Activated CD4-positive, alpha-beta T cell treated with anti-CD3 and anti-CD28 coated beads, Interleukin-2, amount 50 U/mL, for 16 hours (primary cell): ENCODE measurements around the gene LIPE.

Experiments
- DNase-seq: peaks from one replicate; pipeline ENCODE4 v3.0.0-alpha.2; 2020

The LIPE gene

DNA sequence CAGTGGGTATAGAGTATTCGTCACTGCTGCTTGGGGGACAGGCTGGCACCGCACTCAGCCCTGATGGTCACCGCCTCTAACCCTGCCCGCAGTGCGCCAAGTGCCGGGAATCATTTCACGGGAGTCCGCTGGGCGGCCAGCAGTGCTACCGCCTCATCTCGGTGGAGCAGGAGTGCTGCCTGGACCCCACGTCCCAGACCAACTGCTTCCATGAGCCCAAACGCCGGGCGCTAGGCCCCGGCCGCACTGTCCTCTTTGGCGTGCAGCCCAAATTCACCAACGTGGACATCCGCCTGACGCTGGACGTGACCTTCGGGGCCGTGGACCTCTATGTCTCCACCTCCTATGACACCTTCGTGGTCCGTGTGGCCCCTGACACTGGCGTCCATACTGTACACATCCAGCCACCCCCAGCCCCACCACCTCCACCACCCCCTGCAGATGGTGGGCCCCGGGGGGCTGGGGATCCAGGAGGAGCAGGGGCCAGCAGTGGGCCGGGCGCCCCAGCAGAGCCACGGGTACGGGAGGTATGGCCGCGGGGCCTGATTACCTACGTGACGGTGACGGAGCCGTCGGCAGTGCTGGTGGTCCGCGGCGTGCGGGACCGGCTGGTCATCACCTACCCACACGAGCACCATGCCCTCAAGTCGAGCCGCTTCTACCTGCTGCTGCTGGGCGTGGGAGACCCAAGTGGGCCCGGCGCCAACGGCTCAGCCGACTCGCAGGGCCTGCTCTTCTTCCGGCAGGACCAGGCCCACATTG lies 51.6 kb downstream of the LIPE start:
- no peak for DNase-seq

DNA sequence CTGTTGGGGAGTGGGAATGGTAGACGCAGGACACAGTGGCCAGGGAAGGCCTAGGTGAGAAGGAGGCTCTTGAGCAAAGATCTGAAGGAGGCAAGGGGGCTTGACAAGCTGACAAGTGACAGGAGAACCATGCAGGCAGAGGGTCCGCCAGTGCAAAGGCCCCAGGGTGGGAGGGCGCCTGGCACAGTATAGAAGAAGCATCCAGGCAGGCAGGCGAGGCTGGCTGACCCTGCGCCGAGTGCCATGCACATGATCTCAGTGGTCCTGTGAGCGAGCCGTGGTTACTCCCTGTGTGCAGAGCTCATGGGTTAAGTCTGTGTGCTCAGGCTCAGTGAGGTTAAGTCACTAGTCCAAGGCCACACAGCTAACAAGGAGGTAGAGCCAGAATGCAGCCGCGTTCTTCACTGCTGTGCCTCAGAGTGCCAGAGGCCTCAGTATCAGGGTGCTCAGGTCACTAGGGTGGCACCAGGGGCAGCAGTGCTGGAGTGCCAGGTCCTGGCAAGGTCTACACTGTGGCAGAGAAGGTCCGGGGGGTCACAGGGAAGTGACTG lies 52.3 kb downstream of the LIPE start:
- DNase-seq: no peak

GRCh38 chr19:42370626-42371175 lies 56.5 kb downstream of the LIPE start:
- DNase-seq: no peak

DNA sequence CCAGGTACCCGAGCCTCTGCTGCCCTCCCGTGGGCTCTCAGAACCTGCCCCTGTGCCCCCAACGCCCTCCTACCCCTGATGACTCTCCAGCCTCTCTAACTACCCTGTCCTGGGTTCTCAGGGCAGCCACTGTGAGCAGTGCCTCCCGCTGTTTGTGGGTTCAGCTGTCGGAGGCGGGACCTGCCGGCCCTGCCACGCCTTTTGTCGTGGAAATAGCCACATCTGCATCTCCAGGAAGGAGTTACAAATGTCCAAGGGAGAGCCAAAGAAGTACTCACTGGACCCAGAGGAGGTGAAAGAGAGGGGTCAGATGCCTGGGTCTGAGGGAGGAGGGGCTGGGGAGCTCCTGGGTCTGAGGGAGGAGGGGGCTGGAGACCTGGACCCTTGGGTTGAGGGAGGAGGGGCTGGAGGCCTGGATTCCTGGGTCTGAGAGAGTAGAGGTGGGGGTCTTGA lies 57.1 kb downstream of the LIPE start:
- no peak for DNase-seq

GRCh38 chr19:42369433-42370067 lies 57.6 kb downstream of the LIPE start:
- DNase-seq: no peak

- DNase-seq: no peak
These were observed 58.4 kb downstream of the LIPE start for GRCh38 chr19:42368765-42369164.

GRCh38 chr19:42368360-42368759 lies 58.8 kb downstream of the LIPE start:
- DNase-seq: no peak

GRCh38 chr19:42367929-42368328 lies 59.3 kb downstream of the LIPE start:
- DNase-seq: no peak

DNA sequence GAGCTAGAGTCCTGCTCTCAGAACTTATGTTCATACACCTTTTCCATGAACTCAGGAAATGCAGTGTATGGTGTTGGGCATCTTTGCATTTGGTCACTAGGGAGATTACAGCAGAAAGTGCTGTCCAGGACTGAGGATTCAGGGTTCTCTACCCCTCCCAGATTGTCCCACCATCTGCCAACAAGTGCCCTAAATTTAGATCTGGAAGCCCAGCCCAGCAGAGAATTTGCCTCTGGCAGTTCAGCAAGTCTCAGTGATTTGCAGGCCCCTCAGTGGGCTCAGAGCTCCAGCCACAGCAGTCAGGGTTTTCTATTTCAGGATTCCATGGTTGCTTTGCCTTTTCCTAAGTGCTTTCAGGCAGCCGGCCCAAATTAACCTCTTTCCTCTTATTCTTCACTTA lies 60.5 kb downstream of the LIPE start:
- no peak for DNase-seq

DNA sequence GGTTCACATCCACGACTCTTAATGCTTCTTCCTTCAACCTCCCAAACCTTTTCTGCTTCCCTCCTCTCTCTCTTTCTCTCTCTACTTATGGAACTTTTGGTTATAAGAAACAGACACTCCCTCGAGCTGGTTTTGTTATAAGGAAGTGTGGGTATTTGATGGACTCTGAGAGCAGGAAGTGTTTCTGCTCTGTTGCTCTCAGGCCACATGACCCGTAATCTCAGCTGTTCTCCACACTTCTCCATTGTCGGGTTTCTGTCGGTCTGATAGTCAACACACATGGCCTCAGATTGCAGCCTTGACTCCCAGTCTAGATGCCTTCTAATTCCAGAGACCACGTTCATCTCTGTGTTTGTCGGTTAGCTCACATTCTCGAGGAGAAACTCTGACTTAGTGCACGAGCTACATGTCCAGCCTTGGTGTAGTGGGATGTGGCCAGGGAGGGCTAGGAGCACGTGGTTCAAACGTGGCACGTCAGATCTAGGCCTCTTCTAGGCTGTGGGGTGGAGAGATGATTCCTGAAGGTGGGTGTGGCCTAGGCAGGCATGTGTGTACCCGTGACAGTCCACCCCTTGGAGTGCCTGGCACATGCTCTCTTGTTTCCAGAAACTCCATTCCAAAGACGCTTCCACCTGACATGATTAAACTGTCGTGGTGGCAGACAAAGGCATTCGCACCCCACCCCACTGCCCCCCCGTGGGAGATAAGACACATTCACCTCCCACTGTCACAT lies 63.4 kb downstream of the LIPE start:
- DNase-seq: no peak

- DNase-seq: no peak
These were observed 64.2 kb downstream of the LIPE start for GRCh38 chr19:42362891-42363440.

GRCh38 chr19:42362342-42362741 lies 64.8 kb downstream of the LIPE start:
- DNase-seq: no peak

DNA sequence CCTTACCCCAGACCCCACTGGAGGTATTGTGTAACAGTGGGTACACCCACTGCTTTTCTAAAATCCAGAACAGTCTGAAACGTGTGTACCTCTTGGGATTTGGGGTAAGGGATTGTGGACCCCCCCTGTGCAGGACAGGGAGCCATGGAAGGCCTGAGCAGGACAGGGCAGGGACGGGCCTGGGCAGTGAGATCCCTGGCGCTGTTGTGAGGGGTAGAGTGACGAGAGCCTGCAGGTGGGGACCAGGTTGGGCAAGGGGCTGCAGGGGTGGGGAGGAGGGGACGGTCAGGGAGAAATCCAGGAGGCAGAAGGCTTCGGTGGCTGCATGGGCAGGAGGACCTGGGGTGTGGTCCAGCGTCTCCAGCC lies 65.7 kb downstream of the LIPE start:
- no peak for DNase-seq

DNA sequence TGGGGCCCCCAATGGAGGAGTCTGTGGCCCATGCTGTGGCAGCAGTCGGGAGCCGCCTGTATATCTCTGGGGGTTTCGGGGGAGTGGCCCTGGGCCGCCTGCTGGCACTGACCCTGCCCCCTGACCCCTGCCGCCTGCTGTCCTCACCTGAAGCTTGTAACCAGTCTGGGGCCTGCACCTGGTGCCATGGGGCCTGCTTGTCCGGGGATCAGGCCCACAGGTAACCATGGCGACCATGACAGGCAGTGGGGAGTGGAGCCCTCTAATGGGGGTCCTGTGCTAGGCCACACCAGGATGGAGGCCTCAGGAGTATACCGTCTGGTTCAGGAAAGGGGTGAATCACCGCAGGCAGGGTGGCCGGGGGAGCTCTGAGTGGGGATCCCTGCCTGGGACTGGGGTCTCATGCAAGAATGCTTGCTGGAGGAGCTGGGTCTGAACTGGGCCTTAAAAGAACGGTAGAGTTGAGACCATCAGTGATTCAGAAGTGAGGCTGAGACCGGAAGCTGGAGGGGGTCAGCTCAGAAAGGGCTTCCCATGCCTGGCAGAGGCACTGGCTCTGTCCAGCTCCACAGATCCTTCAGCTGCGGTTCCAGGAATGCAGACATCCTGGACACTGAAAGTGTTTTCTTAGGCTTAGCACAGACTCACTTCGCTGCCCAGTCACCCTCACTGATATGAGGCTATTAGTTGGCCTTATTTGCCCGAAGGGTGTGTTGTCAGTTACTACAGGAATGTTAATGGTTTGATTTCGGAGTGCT lies 66.2 kb downstream of the LIPE start:
- DNase-seq: no peak

GRCh38 chr19:42357290-42357689 lies 69.9 kb downstream of the LIPE start:
- DNase-seq: no peak

GRCh38 chr19:42356686-42357085 lies 70.5 kb downstream of the LIPE start:
- DNase-seq: no peak

DNA sequence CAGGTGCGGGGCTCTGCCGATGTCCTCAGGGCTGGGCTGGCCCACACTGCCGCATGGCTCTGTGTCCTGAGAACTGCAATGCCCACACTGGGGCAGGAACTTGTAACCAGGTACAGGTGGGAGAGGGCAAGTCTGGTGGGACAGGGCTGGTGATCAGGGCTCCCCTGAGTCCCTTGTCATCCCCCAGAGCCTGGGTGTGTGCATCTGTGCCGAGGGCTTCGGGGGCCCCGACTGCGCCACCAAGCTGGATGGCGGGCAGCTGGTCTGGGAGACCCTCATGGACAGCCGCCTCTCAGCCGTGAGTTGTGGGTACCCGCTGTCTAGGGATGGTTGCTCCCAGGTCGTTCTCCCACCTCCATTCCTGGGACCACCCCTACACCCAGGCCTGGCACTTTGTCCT lies 71.3 kb downstream of the LIPE start:
- no peak for DNase-seq

DNA sequence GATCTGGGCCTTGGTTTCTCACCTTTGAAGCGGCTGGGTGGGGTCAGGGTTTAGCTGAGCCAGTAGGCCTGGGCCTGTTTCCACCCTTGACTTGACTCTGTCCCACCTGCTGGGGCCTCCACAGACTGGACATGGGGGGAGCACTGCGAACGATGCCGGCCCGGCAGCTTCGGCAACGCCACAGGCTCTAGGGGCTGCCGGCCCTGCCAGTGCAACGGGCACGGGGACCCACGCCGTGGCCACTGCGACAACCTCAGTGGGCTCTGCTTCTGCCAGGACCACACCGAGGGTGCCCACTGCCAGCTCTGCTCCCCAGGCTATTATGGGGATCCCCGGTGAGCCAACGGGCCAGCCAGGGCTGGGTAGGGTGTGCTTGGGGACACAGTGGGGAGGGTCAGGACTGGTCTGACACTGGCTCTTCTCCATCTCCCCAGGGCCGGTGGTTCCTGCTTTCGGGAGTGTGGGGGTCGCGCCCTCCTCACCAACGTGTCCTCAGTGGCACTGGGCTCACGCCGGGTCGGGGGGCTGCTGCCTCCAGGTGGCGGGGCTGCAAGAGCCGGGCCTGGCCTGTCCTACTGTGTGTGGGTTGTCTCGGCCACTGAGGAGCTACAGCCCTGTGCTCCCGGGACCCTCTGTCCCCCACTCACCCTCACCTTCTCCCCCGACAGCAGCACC lies 73.7 kb downstream of the LIPE start:
- no peak for DNase-seq

DNA sequence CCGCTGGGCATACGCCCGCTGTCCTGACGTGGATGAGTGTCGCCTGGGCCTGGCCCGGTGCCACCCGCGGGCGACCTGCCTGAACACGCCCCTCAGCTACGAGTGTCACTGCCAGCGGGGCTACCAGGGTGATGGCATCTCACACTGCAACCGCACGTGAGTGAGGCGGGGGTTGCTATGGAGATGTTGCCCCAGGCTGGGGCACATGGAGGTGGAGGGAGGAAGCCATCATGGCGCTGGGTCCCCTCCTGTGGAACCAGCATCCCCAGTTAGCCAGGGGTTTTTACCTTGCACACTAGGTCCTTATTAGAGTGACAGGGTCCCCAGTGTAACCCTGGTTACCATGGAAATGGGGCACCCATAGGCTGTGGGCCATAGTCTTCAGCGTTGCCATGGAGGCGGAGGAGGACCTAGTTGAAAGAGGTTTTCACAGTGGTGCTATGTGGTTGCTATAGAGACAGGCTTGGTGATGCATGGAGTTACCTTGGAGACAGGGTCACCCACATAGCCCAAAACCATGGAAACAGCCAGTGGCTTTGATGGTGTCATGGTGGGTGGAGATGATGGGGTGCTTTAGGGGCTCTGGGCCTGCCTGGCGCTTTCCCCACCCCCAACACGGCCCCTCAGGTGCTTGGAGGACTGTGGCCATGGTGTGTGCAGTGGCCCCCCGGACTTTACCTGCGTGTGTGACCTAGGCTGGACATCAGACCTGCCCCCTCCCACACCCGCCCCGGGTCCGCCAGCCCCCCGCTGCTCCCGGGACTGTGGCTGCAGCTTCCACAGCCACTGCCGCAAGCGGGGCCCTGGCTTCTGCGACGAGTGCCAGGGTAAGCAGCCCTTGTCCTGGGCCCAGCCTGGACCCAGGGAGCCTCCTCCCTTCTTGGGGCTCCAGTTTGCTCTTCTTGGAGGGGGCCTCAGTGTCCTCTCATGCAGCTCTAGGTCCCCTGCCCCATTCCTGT lies 74.6 kb downstream of the LIPE start:
- peak; percentile 27 for DNase-seq
